ENCODE results near the gene SIGLEC6. TPM values are rescaled to one million over a fixed set of nuclear protein-coding genes. Genes with fewer than 3 reads are reported as not detected.

The SIGLEC6 gene
- polyA plus RNA-seq, 3 donors: 0.05 to 0.34 TPM; not detected in 1

GRCh38 chr19:51550848-51551672 is 19.6 kb upstream of the SIGLEC6 start:
- 61 to 82% (median 76%) methylated on average over 20 of the region's 20 CpGs for WGBS, 3 donors

GRCh38 chr19:51549533-51550324 is 18.3 kb upstream of the SIGLEC6 start:
- WGBS, 3 donors: 57 to 61% (median 59%) methylated on average over 8 of the region's 8 CpGs

More at GRCh38 chr19:51550848-51551672, 19.6 kb upstream of the SIGLEC6 start:
- H3K27ac ChIP-seq (ENCODE audit: low read depth, low read length): no peak overlapping the region

GRCh38 chr19:51548891-51549305 is 17.4 kb upstream of the SIGLEC6 start:
- 58 to 78% (median 71%) methylated on average over 4 of the region's 4 CpGs for WGBS, 3 donors
- no peak overlapping the region for H3K27ac ChIP-seq (ENCODE audit: low read depth, low read length)

More at GRCh38 chr19:51549533-51550324, 18.3 kb upstream of the SIGLEC6 start:
- no peak overlapping the region for H3K27ac ChIP-seq (ENCODE audit: low read depth, low read length)

GRCh38 chr19:51548213-51548651 is 16.8 kb upstream of the SIGLEC6 start:
- 41 to 65% (median 45%) methylated on average over 5 of the region's 5 CpGs for WGBS, 3 donors
- no peak overlapping the region for H3K27ac ChIP-seq (ENCODE audit: low read depth, low read length)

GRCh38 chr19:51547397-51548212 is 16.1 kb upstream of the SIGLEC6 start:
- WGBS, 3 donors: 26 to 34% (median 27%) methylated on average over 7 of the region's 7 CpGs
- H3K27ac ChIP-seq (ENCODE audit: low read depth, low read length): no peak overlapping the region

- 34 to 55% (median 40%) methylated on average over 10 of the region's 10 CpGs for whole genome bisulfite sequencing, 3 donors
- H3K27ac ChIP-seq (ENCODE audit: low read depth, low read length): no peak overlapping the region
Measured at GRCh38 chr19:51546650-51547396, 15.4 kb upstream of the SIGLEC6 start.

- WGBS, 3 donors: 54 to 55% (median 54%) methylated on average over 5 of the region's 5 CpGs
- no peak overlapping the region for H3K27ac ChIP-seq (ENCODE audit: low read depth, low read length)
Measured at GRCh38 chr19:51546107-51546649, 14.7 kb upstream of the SIGLEC6 start.

- WGBS, 3 donors: 77 to 88% (median 83%) methylated on average over 6 of the region's 6 CpGs
- H3K27ac ChIP-seq (ENCODE audit: low read depth, low read length): no peak overlapping the region
Measured at GRCh38 chr19:51544038-51544437, 12.6 kb upstream of the SIGLEC6 start.

GRCh38 chr19:51542699-51543098 is 11.2 kb upstream of the SIGLEC6 start:
- WGBS, 3 donors: 72 to 77% (median 77%) methylated on average over 5 of the region's 5 CpGs
- no peak overlapping the region for H3K27ac ChIP-seq (ENCODE audit: low read depth, low read length)

- no peak overlapping the region for H3K27ac ChIP-seq (ENCODE audit: low read depth, low read length)
- WGBS, 3 donors: 48 to 65% (median 60%) methylated on average over 10 of the region's 10 CpGs
Measured at GRCh38 chr19:51541458-51542357, 10.2 kb upstream of the SIGLEC6 start.

GRCh38 chr19:51539821-51540366 is 8.4 kb upstream of the SIGLEC6 start:
- WGBS, 3 donors: 71 to 89% (median 87%) methylated on average over 4 of the region's 4 CpGs

GRCh38 chr19:51535535-51535934 is 4.1 kb upstream of the SIGLEC6 start:
- WGBS, 3 donors: 59 to 88% (median 79%) methylated on average over 1 of the region's 1 CpG
- H3K27ac ChIP-seq (ENCODE audit: low read depth, low read length): no peak overlapping the region

More at GRCh38 chr19:51539821-51540366, 8.4 kb upstream of the SIGLEC6 start:
- no peak overlapping the region for H3K27ac ChIP-seq (ENCODE audit: low read depth, low read length)

- H3K27ac ChIP-seq (ENCODE audit: low read depth, low read length): no peak overlapping the region
- WGBS, 3 donors: 68 to 87% (median 80%) methylated on average over 8 of the region's 8 CpGs
Measured at GRCh38 chr19:51530616-51531015, 854 bp downstream of the SIGLEC6 start.

- no peak overlapping the region for H3K27ac ChIP-seq (ENCODE audit: low read depth, low read length)
- 48 to 85% (median 76%) methylated on average over 2 of the region's 2 CpGs for WGBS, 3 donors
Measured at GRCh38 chr19:51529301-51529700, 2.2 kb downstream of the SIGLEC6 start.

- WGBS, 3 donors: 50 to 67% (median 54%) methylated on average over 4 of the region's 4 CpGs
- no peak overlapping the region for H3K27ac ChIP-seq (ENCODE audit: low read depth, low read length)
Measured at GRCh38 chr19:51525651-51526050, 5.8 kb downstream of the SIGLEC6 start.

- 72 to 74% (median 74%) methylated on average over 8 of the region's 8 CpGs for WGBS, 3 donors
- H3K27ac ChIP-seq (ENCODE audit: low read depth, low read length): no peak overlapping the region
Measured at GRCh38 chr19:51524666-51525264, 6.7 kb downstream of the SIGLEC6 start.
